Measurements from ENCODE around the gene PARVB. TPM values are rescaled to one million over a fixed set of nuclear protein-coding genes. Genes with fewer than 3 reads are reported as not detected.

The PARVB gene
- total and polyA plus RNA-seq, 2 of the 8 experiments (the other 6 are each of a cell fraction or from before 2014, with no cell fraction given) = 14.5 to 18.6 TPM

- Histone ChIP-seq H3K9ac (replicated peaks in 1 of 4; ENCODE audit: extremely low read depth in 1 of 4, low read depth in 3 of 4, low read length in 3 of 4) (no peak overlapping the region; a peak in 1 of 7 replicates), H2BK20ac (ENCODE audit: low read length) (peak overlapping the region; percentile 88), H3K4me3 (ENCODE audit: extremely low read depth in 1 of 4, insufficient read depth in 2 of 4, low read depth in 3 of 4, low read length in 4 of 4) (no peak overlapping the region), H3K36me3 (ENCODE audit: control insufficient read depth in 2 of 4, insufficient read depth in 4 of 4, low read length in 3 of 4) (no peaks in the 10 kb centered on the region; a peak in 1 of 8 replicates), H3K9me3 (ENCODE audit: insufficient read depth in 2 of 2, low read depth in 1 of 2, low read length in 1 of 2) (no peaks in the 10 kb centered on the region), H3K27ac (ENCODE audit: low read depth, low read length) (no peak overlapping the region), H2AFZ (ENCODE audit: low read length) (no peak overlapping the region), H3K79me2 (ENCODE audit: control insufficient read depth in 1 of 2, insufficient read depth in 2 of 2, low read length in 2 of 2) (no peaks in the 10 kb centered on the region), H3K56ac (replicated peaks; ENCODE audit: insufficient read length, low read depth, low read length) (peak overlapping the region; percentile 91), H4K20me1 (replicated peaks in 1 of 2; ENCODE audit: control insufficient read depth in 1 of 2, insufficient read depth in 2 of 2, low read length in 2 of 2) (no peaks in the 10 kb centered on the region), H2BK120ac (replicated peaks; ENCODE audit: low read depth, low read length) (peak overlapping the region; percentile 59), H3K23me2 (ENCODE audit: low read depth, low read length) (peaks cover 8% of the 10 kb centered on the region; the same call in 1 of the 2 replicates), H3K4me2 (ENCODE audit: insufficient read depth in 1 of 2, low read depth in 2 of 2, low read length in 2 of 2) (no peak overlapping the region), H2BK15ac (ENCODE audit: low read length) (peak overlapping the region; percentile 61), H2BK12ac (ENCODE audit: low read depth, low read length) (peak overlapping the region; percentile 98; the same call in 1 of the 2 replicates), H3K4me1 (replicated peaks in 1 of 4; ENCODE audit: control insufficient read depth in 3 of 4, insufficient read depth in 4 of 4, low read length in 3 of 4) (peaks cover 4 to 18% (median 12%) of the 10 kb centered on the region in 4 experiments; a peak in 6 of 7 replicates), H3K27me3 (replicated peaks in 1 of 4; ENCODE audit: control insufficient read depth in 3 of 4, extremely low read depth in 1 of 4, insufficient read depth in 3 of 4, low read length in 3 of 4) (no peaks in the 10 kb centered on the region), H3K14ac (ENCODE audit: insufficient read length) (no peak overlapping the region), H3K79me1 (ENCODE audit: low read depth, low read length) (no peaks in the 10 kb centered on the region; the same call in 1 of the 2 replicates), H3K18ac (ENCODE audit: extremely low read depth, low read length) (peak overlapping the region; percentile 75; the same call in 1 of the 2 replicates), H4K5ac (ENCODE audit: insufficient read length, low read depth, low read length) (no peak overlapping the region), H4K8ac (ENCODE audit: extremely low read depth, insufficient read depth, low read length) (0 out of 2 replicates have a peak overlapping the region, but pooled peaks have one; percentile 46), H2BK5ac (ENCODE audit: low read depth, low read length) (peak overlapping the region; percentile 86), H2AK5ac (ENCODE audit: low read depth, low read length) (peak overlapping the region; percentile 99), H3K23ac (ENCODE audit: insufficient read length) (no peak overlapping the region), H4K91ac (replicated peaks; ENCODE audit: insufficient read length, low read length) (peak overlapping the region; percentile 94), H3K4ac (replicated peaks; ENCODE audit: insufficient read length, low read depth, low read length) (peak overlapping the region; percentile 63)
- POLR2A ChIA-PET (ENCODE audit: partially characterized antibody) = interaction anchor here (1.0 to 1.2 kb wide), 2 partner anchors 8 to 59 kb away, joined by 3 read pairs; no protein-coding TSS in a partner anchor
- 90% methylated on average over 2 of the region's 2 CpGs; no CpG with 5 or more reads in 1 of the 2 experiments for WGBS, 2 experiments (ENCODE audit: extremely low coverage in 1 of 2, insufficient coverage in 1 of 2, insufficient read length in 1 of 2, insufficient replicate concordance in 2 of 2, low coverage in 1 of 2, low lambda C conversion rate in 2 of 2, missing lambda C conversion rate in 1 of 2)
- TF ChIP-seq CREB1 (IDR thresholded peaks at IDR 0.05) (no peak), TAF1 (IDR thresholded peaks at IDR 0.05; ENCODE audit: low read depth, low read length) (no peak), ATF2 (IDR thresholded peaks at IDR 0.05; ENCODE audit: low read length) (no peak)
- FAIRE-seq (no peak), DNase-seq (ENCODE audit: low read depth in 1 of 2, low spot score in 2 of 2) (no peak)
- CTCF ChIA-PET (ENCODE audit: partially characterized antibody) = interaction anchor here (0.6 to 1.1 kb wide), 3 partner anchors 8 to 178 kb away, joined by 3 to 4 read pairs (median 3); no protein-coding TSS in a partner anchor
Measured at GRCh38 chr22:44154436-44154942, 130.4 kb downstream of the PARVB start.
